Activated CD4-positive, alpha-beta T cell treated with anti-CD3 and anti-CD28 coated beads, Interleukin-2, amount 50 U/mL, for 1 hour (primary cell): ENCODE results near the gene RCOR1.

Source experiments
- DNase-seq: peaks from one replicate; pipeline ENCODE4 v3.0.0-alpha.2; 2020

The RCOR1 gene

GRCh38 chr14:102779084-102779462 lies 186.6 kb downstream of the RCOR1 start:
- no peak for DNase-seq

DNA sequence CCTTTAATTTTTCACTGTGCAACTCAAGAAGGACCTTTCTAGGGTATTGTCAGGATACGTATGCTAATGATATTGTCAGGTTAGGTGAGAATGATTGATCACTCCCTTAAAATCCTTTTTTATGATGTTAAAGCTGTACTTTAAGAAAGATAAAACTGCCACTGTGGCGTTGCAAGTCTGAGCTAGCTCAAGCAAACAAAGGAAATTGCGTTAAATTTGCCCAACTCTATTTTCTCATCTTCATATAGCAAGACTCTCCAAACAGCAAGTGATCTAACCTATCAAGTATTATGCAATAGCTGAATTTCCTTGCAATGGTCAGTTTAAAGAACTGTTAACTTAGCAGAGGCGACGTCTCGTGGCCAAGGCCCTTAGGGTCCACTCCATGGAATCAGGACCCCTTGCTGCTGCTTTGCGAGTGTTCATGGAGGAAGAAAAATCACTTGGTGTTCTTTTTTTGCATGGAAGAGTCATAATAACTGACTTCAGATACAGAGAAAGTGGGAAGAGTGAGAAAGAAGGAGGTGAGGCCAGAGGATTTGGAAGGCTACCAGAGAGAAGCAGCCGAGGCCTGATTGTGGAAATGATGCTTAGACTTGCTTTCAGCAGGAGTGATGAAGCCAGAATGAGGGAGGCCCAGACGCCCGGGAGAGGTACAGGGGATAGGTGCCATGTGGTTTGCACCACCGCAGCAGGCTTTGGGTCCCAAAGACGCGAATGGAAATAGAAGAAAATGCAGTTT lies 187.3 kb downstream of the RCOR1 start:
- DNase-seq = no peak
